D721Med (cell line): ENCODE results near the gene SLX9.

Source experiments
- DNase-seq: peaks from one replicate; pipeline ENCODE4 v3.0.0; 2011; ENCODE audit warnings: low spot score; ENCODE audit not compliant: insufficient read length
- FAIRE-seq: peaks from 2 replicates; lab custom pipeline; 2011; peaks lifted over from hg19 to GRCh38; lab: Jason Lieb, UNC
- CTCF ChIP-seq: IDR thresholded peaks from 2 replicates; pipeline ENCODE4 v1.5.1; 2012; ENCODE audit warnings: mild to moderate bottlenecking, control low read depth; ENCODE audit not compliant: insufficient read depth; ENCODE audit errors: missing control alignments

Gene SLX9

DNA sequence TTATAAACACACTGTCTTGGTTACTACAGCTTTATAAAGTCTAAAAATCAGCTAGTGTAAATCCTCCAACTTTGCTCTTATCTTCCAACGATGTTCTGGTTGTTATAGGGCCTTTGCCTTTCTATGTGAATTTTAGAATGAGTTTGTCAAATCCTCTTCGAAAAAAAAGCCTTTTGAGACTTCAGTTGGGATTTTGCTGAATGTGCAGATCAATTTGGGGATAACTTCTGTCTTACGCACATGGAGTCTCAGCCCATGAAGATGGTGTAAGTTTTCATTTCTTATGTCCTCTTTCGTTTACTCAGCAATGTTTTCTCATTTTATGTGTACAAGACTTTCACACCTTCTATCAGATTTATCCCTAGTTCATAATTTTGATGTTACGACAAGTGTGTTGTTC lies 69.8 kb downstream of the SLX9 start:
- no peak for TF ChIP-seq CTCF
- DNase-seq (no peak), FAIRE-seq (no peak)

GRCh38 chr21:45010096-45010495 lies 70.3 kb downstream of the SLX9 start:
- FAIRE-seq = no peak
- DNase-seq = no peak
- TF ChIP-seq CTCF = no peak

GRCh38 chr21:45010860-45011259 lies 71.0 kb downstream of the SLX9 start:
- no peak for FAIRE-seq

GRCh38 chr21:45011426-45011825 lies 71.6 kb downstream of the SLX9 start:
- no peak for FAIRE-seq
- no peak for DNase-seq
- no peak for TF ChIP-seq CTCF

More at GRCh38 chr21:45010860-45011259, 71.0 kb downstream of the SLX9 start:
- no peak for TF ChIP-seq CTCF
- no peak for DNase-seq

GRCh38 chr21:45011911-45012661 lies 72.3 kb downstream of the SLX9 start:
- DNase-seq = peak; percentile 88
- TF ChIP-seq CTCF = peak; percentile 8
- no peak for FAIRE-seq

- TF ChIP-seq CTCF = no peak
- DNase-seq = peak; percentile 56
- FAIRE-seq = no peak
Measured at GRCh38 chr21:45012662-45013259, 72.9 kb downstream of the SLX9 start.
